Left renal cortex interstitium (tissue), 4 donors: Measurements from ENCODE around the gene TOLLIP. TPM values are rescaled to one million over a fixed set of nuclear protein-coding genes. Genes with fewer than 3 reads are reported as not detected.

Experiments used
- DNase-seq, 4 donors: peaks; one replicate each; pipeline ENCODE4 v3.0.0-alpha.2; 2013; ENCODE audit warnings: low read depth in 4 of 4, low spot score in 2 of 4, missing footprints in 1 of 4
- polyA plus RNA-seq, 4 donors: library from polyadenylated mRNA; unstranded; fragments of 120-200 nt; gene quantifications; one replicate each; pipeline ENCODE4 v1.2.1, GENCODE V29; 2013; ENCODE audit not compliant: insufficient read length in 4 of 4

TOLLIP gene
- polyA plus RNA-seq, 4 donors = 33.0 to 51.5 (median 45.6) TPM

- no peak for DNase-seq
Observed at GRCh38 chr11:1224491-1225385, 84.7 kb downstream of the TOLLIP start.

Other genes with a start within 250 kb of the TOLLIP start
- gene MUC2, start 234.8 kb downstream of the TOLLIP start, polyA plus RNA-seq = under 1 TPM in 3 of 4 donors, not detected in 1; 0.08 to 0.30 (median 0.14) TPM
- under 1 TPM in 2 of 4 donors, not detected in 2; 0.01 to 0.02 TPM for gene MUC5AC, start 151.7 kb downstream of the TOLLIP start, polyA plus RNA-seq
- gene MUC5B, start 86.6 kb downstream of the TOLLIP start, polyA plus RNA-seq = under 1 TPM in 2 of 4 donors, not detected in 2; 0.04 to 0.05 TPM
- 1 to 10 TPM in 1 of 4 donors, under 1 TPM in 3; 0.41 to 1.5 (median 0.71) TPM for gene BRSK2, start 80.3 kb upstream of the TOLLIP start, polyA plus RNA-seq
- 10 to 100 TPM; 30.3 to 34.8 (median 33.6) TPM for gene MOB2, start 177.1 kb upstream of the TOLLIP start, polyA plus RNA-seq